Measurements from ENCODE around the gene LRRK2.
"Not testable (repeated sequence)": the region's sequence is repeated elsewhere in the genome, so short reads cannot be mapped to it uniquely, and the experiment has no call there.

LRRK2 gene

DNA sequence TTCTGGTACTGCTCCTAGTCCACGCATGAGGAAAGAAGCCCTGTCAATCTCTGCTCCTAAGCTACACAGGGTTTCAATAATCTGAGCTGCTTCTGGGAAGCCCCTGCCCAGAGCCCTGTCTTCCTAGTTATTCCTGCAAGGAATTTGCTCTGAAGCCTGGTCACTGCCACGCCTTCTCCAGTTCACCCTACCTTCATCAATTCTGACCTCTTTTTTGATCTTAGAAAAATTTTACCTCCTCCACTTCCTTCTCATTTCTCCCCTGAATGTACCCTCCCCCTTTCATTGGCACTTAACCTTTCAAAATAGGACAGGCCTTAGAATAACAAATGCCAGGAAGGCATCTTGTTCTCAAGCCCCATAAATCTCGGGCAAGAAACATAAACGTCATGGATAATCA, 14.9 kb upstream of the LRRK2 start:
- no peak overlapping the region for H3K4me3 ChIP-seq (ENCODE audit: low read length)
- no peak for TF ChIP-seq CTCF (conservative IDR thresholded peaks at IDR 0.05; ENCODE audit: low read depth, low read length)
- DNase-seq (ENCODE audit: low read depth): no peak

DNA sequence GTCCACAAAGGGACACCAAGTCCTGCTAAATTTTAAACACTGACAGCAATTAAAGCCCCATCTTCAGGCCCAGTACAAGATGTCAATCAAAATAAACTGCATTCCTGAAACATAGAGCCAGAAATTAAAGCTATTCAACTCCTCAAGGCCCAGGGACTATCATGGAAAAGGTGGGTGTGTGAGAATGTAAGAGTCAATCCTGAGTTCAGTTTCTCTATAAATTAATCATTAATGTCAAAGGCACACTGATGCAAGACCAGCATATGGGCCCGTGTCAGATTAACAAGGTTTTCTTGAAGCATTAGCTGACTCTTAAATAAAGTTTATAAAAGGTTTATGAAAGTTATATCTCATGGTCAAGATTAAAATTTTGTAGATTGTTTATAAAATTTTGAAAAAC, 13.6 kb upstream of the LRRK2 start:
- not testable (repeated sequence) for H3K4me3 ChIP-seq (ENCODE audit: low read length); DNase-seq (ENCODE audit: low read depth)

GRCh38 chr12:40212566-40212965, 12.2 kb upstream of the LRRK2 start:
- H3K4me3 ChIP-seq (ENCODE audit: low read length): no peak overlapping the region
- TF ChIP-seq CTCF (conservative IDR thresholded peaks at IDR 0.05; ENCODE audit: low read depth, low read length): no peak
- DNase-seq (ENCODE audit: low read depth): no peak

DNA sequence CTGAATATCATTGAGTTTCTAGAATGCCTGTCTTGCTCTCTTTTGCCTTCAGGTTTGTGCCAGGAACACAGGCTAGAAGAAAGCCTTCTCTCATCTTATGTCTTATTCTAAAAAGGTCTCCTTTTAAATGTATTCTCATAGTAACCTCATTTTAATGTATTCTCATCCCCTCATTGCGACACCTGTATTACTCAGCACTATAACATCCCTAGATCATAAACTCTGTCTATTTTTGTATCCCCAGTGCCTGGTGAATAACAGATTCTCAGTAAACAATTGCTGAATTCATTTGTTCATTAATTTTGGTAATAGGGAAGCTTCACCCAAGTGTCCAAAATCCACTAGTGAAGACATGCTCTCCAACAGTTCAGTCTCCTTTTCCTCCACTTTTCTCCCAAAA, 8.8 kb upstream of the LRRK2 start:
- DNase-seq (ENCODE audit: low read depth): no peak

DNA sequence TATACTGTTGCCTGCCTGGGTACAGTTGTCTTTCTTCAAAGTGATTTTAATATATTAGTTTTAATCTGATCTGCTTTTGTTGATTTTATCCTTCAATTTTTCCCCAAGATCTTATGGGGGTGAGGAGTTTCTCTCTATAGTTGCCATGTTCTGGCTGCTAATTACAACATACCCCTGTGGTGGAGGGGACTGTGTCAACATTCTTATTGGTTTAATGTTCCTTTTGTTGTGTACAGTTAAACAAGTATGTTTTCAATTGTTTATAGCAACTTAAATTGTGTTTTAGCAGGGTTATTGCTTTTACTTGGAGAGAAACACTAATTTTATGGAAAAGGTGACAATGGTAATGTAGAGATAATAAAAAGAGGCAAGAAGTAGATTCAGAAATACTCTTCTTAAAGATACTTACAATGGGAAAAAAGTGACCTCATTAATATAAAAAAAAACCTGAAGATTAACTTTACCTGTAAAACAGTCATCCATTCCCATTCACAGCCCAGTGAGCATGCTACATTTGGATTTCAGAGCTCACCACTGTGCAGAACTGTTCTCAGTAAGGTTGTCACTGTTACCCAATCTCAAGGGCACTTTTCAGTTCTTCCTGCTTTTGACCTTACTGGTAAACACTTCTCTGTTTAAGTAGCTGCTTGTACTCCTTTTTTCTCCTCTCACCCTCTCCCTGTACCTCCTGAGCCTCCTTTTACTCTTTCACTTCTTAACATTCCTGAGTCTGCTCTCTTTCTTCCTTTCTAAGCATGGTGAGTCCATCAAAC, 8.1 kb upstream of the LRRK2 start:
- no peak for DNase-seq (ENCODE audit: low read depth)
- no peak overlapping the region for H3K4me3 ChIP-seq (ENCODE audit: low read length)
- no peak for TF ChIP-seq CTCF (conservative IDR thresholded peaks at IDR 0.05; ENCODE audit: low read depth, low read length)

More for the DNA sequence above, 8.8 kb upstream of the LRRK2 start:
- no peak for TF ChIP-seq CTCF (conservative IDR thresholded peaks at IDR 0.05; ENCODE audit: low read depth, low read length)
- H3K4me3 ChIP-seq (ENCODE audit: low read length): no peak overlapping the region

DNA sequence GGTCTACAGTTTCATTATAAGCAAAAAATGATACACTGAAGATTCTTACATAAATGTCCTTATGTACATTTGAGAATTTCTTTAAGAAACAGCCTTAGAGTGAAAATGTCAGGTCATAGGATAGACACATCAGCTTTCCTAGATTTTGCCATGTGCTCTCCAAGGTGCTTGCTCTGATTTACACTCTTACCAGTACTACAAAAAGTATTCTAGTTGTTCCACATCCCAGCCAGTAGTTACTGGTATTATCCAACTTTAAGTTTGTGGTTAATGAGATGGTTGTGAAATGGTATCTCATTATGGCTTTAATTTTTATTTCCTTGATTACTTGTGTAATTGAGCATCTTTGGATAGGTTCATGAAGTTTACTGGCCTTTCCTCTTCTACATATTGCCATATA, 5.0 kb upstream of the LRRK2 start:
- no peak for DNase-seq (ENCODE audit: low read depth)
- no peak overlapping the region for H3K4me3 ChIP-seq (ENCODE audit: low read length)
- no peak for TF ChIP-seq CTCF (conservative IDR thresholded peaks at IDR 0.05; ENCODE audit: low read depth, low read length)

- no peak for TF ChIP-seq CTCF (conservative IDR thresholded peaks at IDR 0.05; ENCODE audit: low read depth, low read length)
- DNase-seq (ENCODE audit: low read depth): no peak
- no peak overlapping the region for H3K4me3 ChIP-seq (ENCODE audit: low read length)
Measured at GRCh38 chr12:40222247-40222646, 2.5 kb upstream of the LRRK2 start.

Measured in retinal pigment epithelial cell (primary cell).